ENCODE data around the gene TOLLIP.

GRCh38 chr11:1307163-1307870 lies 2.1 kb downstream of the TOLLIP start:
- no peak for TF ChIP-seq DLX4 (CRISPR knock-in tag; IDR thresholded peaks at IDR 0.05)
- TF ChIP-seq CTCF (IDR thresholded peaks at IDR 0.05 in 2 of 3, conservative IDR thresholded peaks at IDR 0.05 in 1 of 3; ENCODE audit: insufficient read depth in 2 of 3, low read depth in 1 of 3, low read length in 3 of 3), result no peak
- TF ChIP-seq PRDM10 (IDR thresholded peaks at IDR 0.05; ENCODE audit: partially characterized antibody), result no peak
- TF ChIP-seq PTBP1 (IDR thresholded peaks at IDR 0.05; ENCODE audit: low read depth, low read length), result no peak
- TF ChIP-seq NFE2L1 (tag; IDR thresholded peaks at IDR 0.05; ENCODE audit: borderline replicate concordance, low read depth), result no peak
- no peak for TF ChIP-seq E2F4 (CRISPR knock-in tag; IDR thresholded peaks at IDR 0.05; ENCODE audit: low read depth)

Data from K562 (cell line).